ENCODE measurements around the gene PWWP2B. TPM values are rescaled to one million over a fixed set of nuclear protein-coding genes. Genes with fewer than 3 reads are reported as not detected.

Gene PWWP2B
- total and polyA plus RNA-seq, 2 of the 13 experiments (the other 11 are each of a cell fraction or from before 2014, with no cell fraction given): 2.3 to 4.7 TPM

- Histone ChIP-seq H3K79me2 (ENCODE audit: insufficient read depth, low read length) (no peaks in the 10 kb centered on the region), H3K9ac (ENCODE audit: insufficient read depth, low read depth, low read length) (no peak overlapping the region), H3K9me3 (ENCODE audit: low read length) (no peaks in the 10 kb centered on the region), H3K4me1 (ENCODE audit: insufficient read depth, low read length) (no peaks in the 10 kb centered on the region), H3K4me3 (replicated peaks in 1 of 3; ENCODE audit: insufficient read depth in 1 of 3, low read depth in 2 of 3, low read length in 3 of 3) (no peak overlapping the region), H4K20me1 (ENCODE audit: insufficient read depth, low read length) (no peaks in the 10 kb centered on the region), H3K36me3 (replicated peaks in 1 of 2; ENCODE audit: control insufficient read depth in 1 of 2, insufficient read depth in 2 of 2, low read length in 2 of 2) (no peaks in the 10 kb centered on the region), H3K27ac (ENCODE audit: extremely low read length, insufficient read depth, low read length) (no peak overlapping the region), H3K27me3 (ENCODE audit: control insufficient read depth in 1 of 2, insufficient read depth in 2 of 2, low read length in 2 of 2) (peaks cover 0 to 13% of the 10 kb centered on the region in 2 experiments; a peak in 2 of 5 replicates), H3K4me2 (ENCODE audit: low read depth, low read length) (no peak overlapping the region), H2AFZ (ENCODE audit: low read length) (no peak overlapping the region)
- WGBS (ENCODE audit: low lambda C conversion rate): no CpG with 5 or more reads among the region's 12 CpGs
- ATAC-seq (no peak), DNase-seq (ENCODE audit: low spot score) (no peak), FAIRE-seq (no peak)
- CTCF ChIA-PET (ENCODE audit: low intra/inter-chr PET ratio, low total read pairs): no interaction called here
- TF ChIP-seq, protein P1, sequence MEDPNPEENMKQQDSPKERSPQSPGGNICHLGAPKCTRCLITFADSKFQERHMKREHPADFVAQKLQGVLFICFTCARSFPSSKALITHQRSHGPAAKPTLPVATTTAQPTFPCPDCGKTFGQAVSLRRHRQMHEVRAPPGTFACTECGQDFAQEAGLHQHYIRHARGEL (CRISPR knock-in tag; IDR thresholded peaks at IDR 0.05): no peak
- TF ChIP-seq CBFB (CRISPR knock-in tag; IDR thresholded peaks at IDR 0.05) (no peak), ZMYM4 (CRISPR knock-in tag; IDR thresholded peaks at IDR 0.05) (no peak), WIZ (CRISPR knock-in tag; IDR thresholded peaks at IDR 0.05) (no peak), ZNF430 (CRISPR knock-in tag; IDR thresholded peaks at IDR 0.05) (no peak), RFXAP (CRISPR knock-in tag; IDR thresholded peaks at IDR 0.05; ENCODE audit: borderline replicate concordance) (no peak), ZFAT (CRISPR knock-in tag; conservative IDR thresholded peaks at IDR 0.05) (no peak), SRY (CRISPR knock-in tag; IDR thresholded peaks at IDR 0.05) (no peak), EZH2 (conservative IDR thresholded peaks at IDR 0.05; ENCODE audit: low read depth, low read length) (no peak), ZNF687 (CRISPR knock-in tag; IDR thresholded peaks at IDR 0.05) (no peak), ARHGAP35 (CRISPR knock-in tag; IDR thresholded peaks at IDR 0.05; ENCODE audit: borderline replicate concordance) (no peak), ZNF232 (CRISPR knock-in tag; IDR thresholded peaks at IDR 0.05; ENCODE audit: borderline replicate concordance) (no peak)
- TF ChIP-seq, protein P2, sequence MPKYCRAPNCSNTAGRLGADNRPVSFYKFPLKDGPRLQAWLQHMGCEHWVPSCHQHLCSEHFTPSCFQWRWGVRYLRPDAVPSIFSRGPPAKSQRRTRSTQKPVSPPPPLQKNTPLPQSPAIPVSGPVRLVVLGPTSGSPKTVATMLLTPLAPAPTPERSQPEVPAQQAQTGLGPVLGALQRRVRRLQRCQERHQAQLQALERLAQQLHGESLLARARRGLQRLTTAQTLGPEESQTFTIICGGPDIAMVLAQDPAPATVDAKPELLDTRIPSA (CRISPR knock-in tag; IDR thresholded peaks at IDR 0.05; ENCODE audit: borderline replicate concordance): no peak
- no TSS peak for BruUV-seq (replicated peaks)
- intact Hi-C loops (cut with micrococcal nuclease; ENCODE audit: unreplicated experiment): no loop called here
- in situ Hi-C loops (cut with HindIII; ENCODE audit: extremely low pct_ligation_motif_present, low pct_unique_long_range_greater_than_20kb): no loop called here
- POLR2A ChIA-PET: interaction anchor here (1.2 kb wide), 1 partner anchor 11 kb away, joined by 4 read pairs; no protein-coding TSS in a partner anchor
Observed at GRCh38 chr10:132432176-132432540, 35.2 kb downstream of the PWWP2B start.
